HG03159 (cell line): ENCODE data around the gene ANKS6.

Source experiments
- ATAC-seq: cut with Tn5 transposase; IDR thresholded peaks from one replicate; pipeline ENCODE4 v1.9.1; 2021; ENCODE audit warnings: mild to moderate bottlenecking, moderate library complexity; ENCODE audit not compliant: unreplicated experiment

ANKS6 gene

GRCh38 chr9:98796364-98797101, at the start of gene ANKS6:
ANKS6 (minus strand) TSS chr9:98796555; CDS start chr9:98796491, 64 bp downstream.
- ATAC-seq: peak; percentile 87

GRCh38 chr9:98846081-98846480, 49.7 kb upstream of the ANKS6 start:
- no peak for ATAC-seq

- ATAC-seq: no peak
Observed at GRCh38 chr9:98842510-98842909, 46.2 kb upstream of the ANKS6 start.

GRCh38 chr9:98839724-98840123, 43.4 kb upstream of the ANKS6 start:
- ATAC-seq: no peak

- ATAC-seq: no peak
Observed at GRCh38 chr9:98838868-98839565, 42.7 kb upstream of the ANKS6 start.

GRCh38 chr9:98838155-98838867, 42.0 kb upstream of the ANKS6 start:
- no peak for ATAC-seq

GRCh38 chr9:98837516-98837915, 41.2 kb upstream of the ANKS6 start:
- no peak for ATAC-seq

GRCh38 chr9:98836206-98836605, 39.9 kb upstream of the ANKS6 start:
- ATAC-seq: no peak

- no peak for ATAC-seq
Observed at GRCh38 chr9:98834386-98834785, 38.0 kb upstream of the ANKS6 start.

GRCh38 chr9:98833090-98833956, 37.0 kb upstream of the ANKS6 start:
- ATAC-seq: no peak

- ATAC-seq: no peak
Observed at GRCh38 chr9:98832768-98833089, 36.4 kb upstream of the ANKS6 start.

- no peak for ATAC-seq
Observed at GRCh38 chr9:98831696-98832095, 35.3 kb upstream of the ANKS6 start.

GRCh38 chr9:98830554-98830953, 34.2 kb upstream of the ANKS6 start:
- ATAC-seq: no peak

- no peak for ATAC-seq
Observed at GRCh38 chr9:98829766-98830165, 33.4 kb upstream of the ANKS6 start.

GRCh38 chr9:98826716-98827115, 30.4 kb upstream of the ANKS6 start:
- no peak for ATAC-seq

- ATAC-seq: no peak
Observed at GRCh38 chr9:98825414-98825813, 29.1 kb upstream of the ANKS6 start.

GRCh38 chr9:98823666-98824334, 27.4 kb upstream of the ANKS6 start:
- no peak for ATAC-seq

GRCh38 chr9:98822661-98823060, 26.3 kb upstream of the ANKS6 start:
- ATAC-seq: no peak

GRCh38 chr9:98821831-98822230, 25.5 kb upstream of the ANKS6 start:
- no peak for ATAC-seq

- ATAC-seq: no peak
Observed at GRCh38 chr9:98819231-98819630, 22.9 kb upstream of the ANKS6 start.
